Neural progenitor cell (in vitro differentiated cells): ENCODE results near the gene RASSF5. TPM values are rescaled to one million over a fixed set of nuclear protein-coding genes. Genes with fewer than 3 reads are reported as not detected.

ENCODE experiments used
- DNase-seq: peaks from one replicate; pipeline ENCODE4 v3.0.0-alpha.2; 2016; ENCODE audit warnings: low spot score
- H2AFZ ChIP-seq: fragments of 200-600 bp; sonication (generic); replicated peaks from 2 replicates; pipeline ENCODE4 v1.6.1; 2016; ENCODE audit warnings: antibody characterized with exemption
- H3F3A ChIP-seq: fragments of 200-600 bp; sonication (generic); 2 replicates; pipeline ENCODE4 v1.6.1; 2016; ENCODE audit warnings: antibody characterized with exemption, low read depth
- H3K27ac ChIP-seq: fragments of 200-600 bp; sonication (generic); 2 replicates; pipeline ENCODE4 v1.5.1; 2016; ENCODE audit warnings: mild to moderate bottlenecking
- H3K27me3 ChIP-seq: fragments of 200-600 bp; sonication (generic); 2 replicates; pipeline ENCODE4 v1.6.1; 2016; ENCODE audit warnings: mild to moderate bottlenecking, moderate library complexity
- H3K36me3 ChIP-seq: fragments of 200-600 bp; sonication (generic); 2 replicates; pipeline ENCODE4 v1.5.1; 2016
- H3K4me1 ChIP-seq: fragments of 200-600 bp; sonication (generic); 2 replicates; pipeline ENCODE4 v1.6.1; 2016; ENCODE audit warnings: mixed run types
- H3K4me2 ChIP-seq: fragments of 200-600 bp; sonication (generic); 2 replicates; pipeline ENCODE4 v1.6.1; 2016
- H3K4me3 ChIP-seq: fragments of 200-600 bp; sonication (generic); 2 replicates; pipeline ENCODE4 v1.5.1; 2016
- H3K79me2 ChIP-seq: fragments of 200-600 bp; sonication (generic); 2 replicates; pipeline ENCODE4 v1.6.1; 2016; ENCODE audit warnings: low read depth
- H3K9ac ChIP-seq: fragments of 200-600 bp; sonication (generic); 2 replicates; pipeline ENCODE4 v1.6.1; 2016
- H3K9me3 ChIP-seq: fragments of 200-600 bp; sonication (generic); 2 replicates; pipeline ENCODE4 v1.5.1; 2016; ENCODE audit warnings: low read depth
- H4K20me1 ChIP-seq: fragments of 200-600 bp; sonication (generic); 2 replicates; pipeline ENCODE4 v1.6.1; 2016; ENCODE audit warnings: low read depth
- H3K27ac Mint-ChIP-seq: 3 replicates; pipeline ENCODE4 v1.8.0; 2021; ENCODE audit warnings: mixed read lengths
- H3K27me3 Mint-ChIP-seq: 2 replicates; pipeline ENCODE4 v1.8.0; 2022; ENCODE audit warnings: low read depth, mild to moderate bottlenecking, inconsistent platforms, moderate library complexity, mixed read lengths; ENCODE audit not compliant: insufficient read depth
- H3K36me3 Mint-ChIP-seq: 3 replicates; pipeline ENCODE4 v1.8.0; 2021; ENCODE audit warnings: mixed read lengths
- H3K4me1 Mint-ChIP-seq: 3 replicates; pipeline ENCODE4 v1.8.0; 2021; ENCODE audit warnings: mixed read lengths
- H3K4me3 Mint-ChIP-seq: 3 replicates; pipeline ENCODE4 v1.8.0; 2021; ENCODE audit warnings: mild to moderate bottlenecking, moderate library complexity, mixed read lengths
- H3K9me3 Mint-ChIP-seq: 3 replicates; pipeline ENCODE4 v1.8.0; 2020; ENCODE audit warnings: mixed read lengths
- EZH2 ChIP-seq: fragments of 200-600 bp; sonication (generic); IDR thresholded peaks from 2 replicates; pipeline ENCODE4 v1.6.1; 2017; ENCODE audit warnings: antibody characterized with exemption, mild to moderate bottlenecking, moderate library complexity
- EZH2phosphoT487 ChIP-seq: fragments of 200-600 bp; sonication (generic); IDR thresholded peaks from 2 replicates; pipeline ENCODE4 v1.6.1; 2017; ENCODE audit warnings: antibody characterized with exemption
- total RNA-seq: library from RNA; depleted of rRNA; stranded (reverse); fragments of >200 nt; gene quantifications from 2 replicates; pipeline ENCODE4 v1.2.3, GENCODE V29; 2015; ENCODE audit warnings: low replicate concordance
- TF ChIP-seq, protein P1 (sequence below): fragments of 200-600 bp; sonication (generic); IDR thresholded peaks from 2 replicates; pipeline ENCODE4 v1.5.1; 2017; ENCODE audit warnings: antibody characterized with exemption, mild to moderate bottlenecking

The RASSF5 gene, protein sequence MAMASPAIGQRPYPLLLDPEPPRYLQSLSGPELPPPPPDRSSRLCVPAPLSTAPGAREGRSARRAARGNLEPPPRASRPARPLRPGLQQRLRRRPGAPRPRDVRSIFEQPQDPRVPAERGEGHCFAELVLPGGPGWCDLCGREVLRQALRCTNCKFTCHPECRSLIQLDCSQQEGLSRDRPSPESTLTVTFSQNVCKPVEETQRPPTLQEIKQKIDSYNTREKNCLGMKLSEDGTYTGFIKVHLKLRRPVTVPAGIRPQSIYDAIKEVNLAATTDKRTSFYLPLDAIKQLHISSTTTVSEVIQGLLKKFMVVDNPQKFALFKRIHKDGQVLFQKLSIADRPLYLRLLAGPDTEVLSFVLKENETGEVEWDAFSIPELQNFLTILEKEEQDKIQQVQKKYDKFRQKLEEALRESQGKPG
- total RNA-seq = 0.19 and 0.43 TPM in 2 replicates

DNA sequence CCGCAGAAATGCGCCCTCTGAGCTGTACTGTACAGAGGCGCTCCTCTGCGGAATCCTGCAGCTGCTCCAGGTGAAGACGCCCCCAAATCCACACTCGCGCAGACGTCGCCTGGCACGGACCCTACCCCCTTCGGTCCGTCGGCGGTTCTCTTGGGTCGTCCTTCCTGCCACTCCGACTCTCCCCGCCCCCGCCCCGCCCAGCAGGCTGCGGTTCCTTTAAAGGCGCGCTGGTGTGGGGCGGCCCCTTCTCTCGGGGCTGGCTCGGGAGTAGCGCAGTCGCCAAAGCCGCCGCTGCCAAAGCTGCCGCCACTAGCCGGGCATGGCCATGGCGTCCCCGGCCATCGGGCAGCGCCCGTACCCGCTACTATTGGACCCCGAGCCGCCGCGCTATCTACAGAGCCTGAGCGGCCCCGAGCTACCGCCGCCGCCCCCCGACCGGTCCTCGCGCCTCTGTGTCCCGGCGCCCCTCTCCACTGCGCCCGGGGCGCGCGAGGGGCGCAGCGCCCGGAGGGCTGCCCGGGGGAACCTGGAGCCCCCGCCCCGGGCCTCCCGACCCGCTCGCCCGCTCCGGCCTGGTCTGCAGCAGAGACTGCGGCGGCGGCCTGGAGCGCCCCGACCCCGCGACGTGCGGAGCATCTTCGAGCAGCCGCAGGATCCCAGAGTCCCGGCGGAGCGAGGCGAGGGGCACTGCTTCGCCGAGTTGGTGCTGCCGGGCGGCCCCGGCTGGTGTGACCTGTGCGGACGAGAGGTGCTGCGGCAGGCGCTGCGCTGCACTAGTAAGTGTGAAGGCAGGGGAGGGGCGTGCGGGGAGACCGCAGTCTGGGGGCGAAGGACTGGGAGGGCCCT lies at the start of gene RASSF5:
RASSF5 (plus strand) TSS at position 248 of the 846 bp plus-strand sequence; CDS start at position 320, 72 bp downstream.
- H3K79me2 ChIP-seq = no peaks in the 10 kb centered on the region
- H3K9me3 Mint-ChIP-seq = no peaks in the 10 kb centered on the region
- H3K9me3 ChIP-seq = no peaks in the 10 kb centered on the region
- H2AFZ ChIP-seq = peak within 1 kb of the TSS; percentile 89
- H3K9ac ChIP-seq = no peak within 1 kb of the TSS
- H3K4me2 ChIP-seq = peak within 1 kb of the TSS; percentile 97
- H4K20me1 ChIP-seq = peaks cover 8% of the 10 kb centered on the region
- H3K4me3 Mint-ChIP-seq = peak within 1 kb of the TSS; percentile 76
- H3K4me3 ChIP-seq = peak within 1 kb of the TSS; percentile 63
- TF ChIP-seq EZH2phosphoT487 (peak; percentile 91), EZH2 (peak; percentile 88)
- TF ChIP-seq, protein P1, sequence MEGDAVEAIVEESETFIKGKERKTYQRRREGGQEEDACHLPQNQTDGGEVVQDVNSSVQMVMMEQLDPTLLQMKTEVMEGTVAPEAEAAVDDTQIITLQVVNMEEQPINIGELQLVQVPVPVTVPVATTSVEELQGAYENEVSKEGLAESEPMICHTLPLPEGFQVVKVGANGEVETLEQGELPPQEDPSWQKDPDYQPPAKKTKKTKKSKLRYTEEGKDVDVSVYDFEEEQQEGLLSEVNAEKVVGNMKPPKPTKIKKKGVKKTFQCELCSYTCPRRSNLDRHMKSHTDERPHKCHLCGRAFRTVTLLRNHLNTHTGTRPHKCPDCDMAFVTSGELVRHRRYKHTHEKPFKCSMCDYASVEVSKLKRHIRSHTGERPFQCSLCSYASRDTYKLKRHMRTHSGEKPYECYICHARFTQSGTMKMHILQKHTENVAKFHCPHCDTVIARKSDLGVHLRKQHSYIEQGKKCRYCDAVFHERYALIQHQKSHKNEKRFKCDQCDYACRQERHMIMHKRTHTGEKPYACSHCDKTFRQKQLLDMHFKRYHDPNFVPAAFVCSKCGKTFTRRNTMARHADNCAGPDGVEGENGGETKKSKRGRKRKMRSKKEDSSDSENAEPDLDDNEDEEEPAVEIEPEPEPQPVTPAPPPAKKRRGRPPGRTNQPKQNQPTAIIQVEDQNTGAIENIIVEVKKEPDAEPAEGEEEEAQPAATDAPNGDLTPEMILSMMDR = no peak
- H3K27ac ChIP-seq = no peak within 1 kb of the TSS
- H3K36me3 ChIP-seq = no peaks in the 10 kb centered on the region
- H3K4me1 ChIP-seq = peaks cover 9% of the 10 kb centered on the region
- H3F3A ChIP-seq = no peaks in the 10 kb centered on the region
- peaks cover 59% of the 10 kb centered on the region for H3K27me3 Mint-ChIP-seq
- H3K27ac Mint-ChIP-seq = no peak within 1 kb of the TSS
- peaks cover 91% of the 10 kb centered on the region for H3K27me3 ChIP-seq
- peaks cover 45% of the 10 kb centered on the region for H3K4me1 Mint-ChIP-seq
- no peaks in the 10 kb centered on the region for H3K36me3 Mint-ChIP-seq
- DNase-seq = peak; percentile 81

DNA sequence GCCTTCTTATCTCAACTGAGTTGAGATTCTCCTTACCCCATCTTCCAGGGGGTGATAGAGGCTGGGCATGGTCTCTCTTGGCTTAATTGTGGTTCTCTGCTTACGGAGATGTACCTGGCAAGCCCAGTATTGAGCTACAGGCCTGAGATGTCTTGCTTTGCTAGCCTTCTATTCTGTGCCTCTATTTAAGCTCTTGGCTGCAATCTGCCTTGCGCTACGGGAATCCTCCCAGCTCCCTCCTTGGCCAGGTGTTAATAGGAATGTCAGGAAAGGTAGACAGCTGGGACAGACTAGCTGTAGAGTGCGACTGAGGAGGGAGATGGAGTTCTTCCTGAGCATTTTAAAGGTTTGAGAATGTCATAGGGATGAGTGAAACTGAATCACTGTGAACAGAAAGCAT lies 47.6 kb upstream of the RASSF5 start:
- Histone ChIP-seq H3K9me3 (no peaks in the 10 kb centered on the region), H3K27ac (no peak overlapping the region), H3K4me1 (peaks cover 19% of the 10 kb centered on the region), H3K36me3 (no peaks in the 10 kb centered on the region), H4K20me1 (no peaks in the 10 kb centered on the region), H3K4me2 (no peak overlapping the region), H3K79me2 (no peaks in the 10 kb centered on the region), H3F3A (peaks cover 22% of the 10 kb centered on the region), H3K4me3 (no peak overlapping the region), H2AFZ (no peak overlapping the region), H3K9ac (no peak overlapping the region), H3K27me3 (no peaks in the 10 kb centered on the region)
- H3K27ac Mint-ChIP-seq = no peak overlapping the region
- H3K4me3 Mint-ChIP-seq = no peak overlapping the region
- no peaks in the 10 kb centered on the region for H3K9me3 Mint-ChIP-seq
- H3K4me1 Mint-ChIP-seq = peaks cover 36% of the 10 kb centered on the region
- peaks cover 51% of the 10 kb centered on the region for H3K36me3 Mint-ChIP-seq
- DNase-seq = no peak
- TF ChIP-seq, protein P1 = no peak
- TF ChIP-seq EZH2phosphoT487 (no peak), EZH2 (no peak)
- H3K27me3 Mint-ChIP-seq = peaks cover 2% of the 10 kb centered on the region

DNA sequence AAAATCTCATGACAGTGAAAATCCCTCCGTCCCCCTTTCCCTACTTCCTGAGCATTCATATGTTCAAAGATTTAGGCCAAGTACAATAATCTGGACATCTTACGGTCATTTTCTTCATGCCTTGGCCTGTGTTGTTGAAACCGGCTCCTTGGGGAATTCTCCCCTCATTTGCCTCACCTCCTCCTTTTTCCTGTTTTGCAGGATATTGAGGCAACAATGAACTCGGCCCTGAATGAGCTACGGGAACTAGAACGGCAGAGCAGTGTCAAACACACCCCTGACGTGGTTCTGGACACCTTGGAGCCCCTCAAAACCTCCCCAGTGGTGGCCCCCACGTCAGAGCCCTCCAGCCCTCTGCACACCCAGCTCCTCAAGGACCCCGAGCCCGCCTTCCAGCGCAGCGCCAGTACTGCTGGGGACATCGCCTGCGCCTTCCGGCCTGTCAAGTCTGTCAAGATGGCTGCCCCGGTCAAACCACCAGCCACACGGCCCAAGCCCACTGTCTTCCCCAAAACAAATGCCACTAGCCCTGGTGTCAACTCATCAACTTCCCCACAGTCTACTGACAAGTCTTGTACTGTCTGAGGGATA lies 46.4 kb upstream of the RASSF5 start:
- no peaks in the 10 kb centered on the region for H3K79me2 ChIP-seq
- no peak overlapping the region for H3K4me2 ChIP-seq
- no peak overlapping the region for H3K9ac ChIP-seq
- H3K27me3 Mint-ChIP-seq = peaks cover 2% of the 10 kb centered on the region
- H3K4me3 Mint-ChIP-seq = no peak overlapping the region
- H3K4me1 Mint-ChIP-seq = peaks cover 29% of the 10 kb centered on the region
- H3K4me3 ChIP-seq = no peak overlapping the region
- no peaks in the 10 kb centered on the region for H3K9me3 ChIP-seq
- peaks cover 6% of the 10 kb centered on the region for H3K4me1 ChIP-seq
- H3K9me3 Mint-ChIP-seq = no peaks in the 10 kb centered on the region
- H2AFZ ChIP-seq = no peak overlapping the region
- peaks cover 9% of the 10 kb centered on the region for H3F3A ChIP-seq
- H3K27me3 ChIP-seq = no peaks in the 10 kb centered on the region
- H3K27ac Mint-ChIP-seq = no peak overlapping the region
- no peak for DNase-seq
- no peaks in the 10 kb centered on the region for H4K20me1 ChIP-seq
- H3K36me3 Mint-ChIP-seq = peaks cover 49% of the 10 kb centered on the region
- H3K27ac ChIP-seq = no peak overlapping the region
- H3K36me3 ChIP-seq = no peaks in the 10 kb centered on the region
- TF ChIP-seq, protein P1 = no peak
- TF ChIP-seq EZH2 (no peak), EZH2phosphoT487 (no peak)
